Skeletal muscle cell (primary cell): ENCODE data around the gene ATP9A.
"Not testable (repeated sequence)": the region's sequence is repeated elsewhere in the genome, so short reads cannot be mapped to it uniquely, and the experiment has no call there.

ENCODE experiments used
- DNase-seq: peaks from one replicate; pipeline ENCODE4 v3.0.0-alpha.2; 2010; ENCODE audit warnings: low read depth
- H3K4me3 ChIP-seq: 2 replicates; pipeline ENCODE4 v1.5.1; 2011; ENCODE audit warnings: low read depth, mild to moderate bottlenecking, control low read depth, low read length, moderate library complexity

Gene ATP9A

DNA sequence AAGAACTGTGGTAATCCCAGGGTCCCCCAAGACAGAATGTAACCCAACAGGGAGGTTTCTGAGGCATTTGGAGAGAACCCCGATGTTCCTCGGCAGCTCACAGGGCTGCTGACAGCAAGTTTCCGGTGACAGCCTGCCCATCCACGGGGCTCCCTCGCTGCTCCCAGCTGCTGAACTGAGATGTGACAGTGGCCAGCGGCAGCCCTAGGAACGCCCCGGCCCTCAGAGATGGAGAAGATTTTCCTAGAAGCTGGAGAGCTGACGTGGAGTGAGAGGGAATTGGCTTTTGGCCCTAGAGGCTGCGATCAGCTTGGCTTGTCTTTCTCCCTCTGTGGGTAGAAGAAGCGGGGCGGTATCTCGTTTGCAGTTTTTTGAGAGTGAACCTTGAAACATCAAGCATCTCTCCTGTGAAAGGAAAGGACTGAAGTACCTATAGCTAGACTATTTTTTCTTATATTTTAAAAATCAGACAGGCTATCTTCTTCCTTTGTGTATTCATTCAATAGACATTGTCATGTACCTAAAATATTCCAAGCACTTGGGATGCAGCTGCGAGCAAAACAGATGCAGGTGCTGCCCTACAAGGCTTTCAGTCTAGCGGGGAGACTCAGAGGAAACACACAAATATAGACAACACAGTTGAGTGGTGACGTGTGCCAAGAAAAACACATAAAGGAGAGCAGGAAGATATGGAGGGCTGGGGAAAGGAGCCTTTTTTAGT, 197.3 kb downstream of the ATP9A start:
- no peak for DNase-seq
- no peak overlapping the region for H3K4me3 ChIP-seq

DNA sequence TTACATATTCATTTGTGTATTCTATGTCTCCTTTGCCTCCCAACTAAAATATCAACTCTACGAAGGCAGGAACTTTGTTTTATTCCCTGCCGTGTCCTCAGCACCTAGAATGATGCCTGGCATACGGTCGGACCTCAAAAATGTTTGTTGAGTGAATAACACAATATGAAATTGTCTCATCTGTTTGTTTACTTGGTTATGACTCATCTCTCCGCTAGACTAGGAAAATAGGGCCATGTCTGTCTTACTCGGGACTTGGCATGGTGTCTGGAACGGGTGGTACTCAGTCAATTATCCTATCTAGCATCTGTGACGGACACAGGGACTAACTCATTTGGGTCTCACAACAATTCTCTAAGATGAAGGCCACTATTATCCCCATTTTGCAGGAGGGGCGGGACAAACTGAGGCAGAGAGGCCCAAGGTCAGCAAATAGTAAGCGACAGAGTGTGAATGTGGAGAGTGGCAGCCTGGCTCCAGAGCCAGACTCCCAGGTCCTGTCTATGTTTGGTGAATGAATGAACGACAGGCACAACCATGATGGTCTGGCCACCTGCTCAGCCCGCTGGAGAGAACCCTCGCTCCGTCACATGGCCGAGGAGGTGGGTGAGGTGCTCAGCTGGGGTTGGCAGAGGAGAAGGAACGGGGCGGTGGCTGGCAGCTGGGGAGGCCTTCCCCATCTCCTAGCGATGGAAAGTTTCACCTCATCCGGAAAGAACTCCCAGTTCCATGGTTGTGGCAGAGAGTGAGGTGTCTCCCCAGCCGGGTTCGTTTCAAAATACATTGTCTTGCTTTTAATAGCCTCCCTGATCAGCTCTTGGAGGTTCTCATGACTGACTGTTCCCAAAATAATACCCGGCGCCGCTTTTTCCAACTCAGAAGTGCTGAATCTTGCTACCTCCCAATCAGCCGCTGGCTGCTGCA, 198.1 kb downstream of the ATP9A start:
- H3K4me3 ChIP-seq: no peak overlapping the region
- DNase-seq: no peak

DNA sequence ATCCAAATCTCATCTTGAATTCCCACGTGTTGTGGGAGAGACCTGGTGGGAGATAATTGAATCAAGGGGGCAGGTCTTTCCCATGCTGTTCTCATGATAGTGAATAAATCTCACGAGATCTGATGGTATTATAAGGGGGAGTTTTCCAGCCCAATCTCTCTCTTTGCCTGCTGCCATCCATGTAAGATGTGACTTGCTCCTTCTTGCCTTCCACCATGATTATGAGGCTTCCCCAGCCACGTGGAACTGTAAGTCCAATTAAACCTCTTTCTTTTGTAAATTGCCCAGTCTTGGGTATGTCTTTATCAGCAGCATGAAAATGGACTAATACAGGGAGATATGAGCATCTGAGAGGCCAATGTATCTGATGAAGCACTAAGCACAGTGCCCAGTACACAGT, 199.7 kb downstream of the ATP9A start:
- not testable (repeated sequence) for DNase-seq, H3K4me3 ChIP-seq

DNA sequence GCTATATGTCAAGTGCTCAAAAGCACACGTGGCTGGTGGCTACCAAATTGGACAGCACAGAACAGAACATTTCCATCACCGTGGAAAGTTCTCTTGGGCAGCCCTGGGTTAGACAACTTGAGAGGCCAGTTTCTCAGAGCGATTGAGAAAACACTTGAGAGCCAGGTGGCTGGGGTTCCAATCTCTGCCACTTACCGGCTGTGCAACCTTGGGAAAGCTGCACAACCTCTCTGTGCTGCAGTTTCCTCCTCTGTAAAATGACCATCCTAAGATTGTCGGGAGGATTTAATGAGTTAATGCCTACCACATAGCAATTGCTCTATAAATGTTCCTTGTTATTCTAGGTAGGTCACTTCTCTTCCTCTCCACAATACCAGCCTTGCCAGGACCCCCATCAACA, 200.6 kb downstream of the ATP9A start:
- DNase-seq: no peak
- no peak overlapping the region for H3K4me3 ChIP-seq

DNA sequence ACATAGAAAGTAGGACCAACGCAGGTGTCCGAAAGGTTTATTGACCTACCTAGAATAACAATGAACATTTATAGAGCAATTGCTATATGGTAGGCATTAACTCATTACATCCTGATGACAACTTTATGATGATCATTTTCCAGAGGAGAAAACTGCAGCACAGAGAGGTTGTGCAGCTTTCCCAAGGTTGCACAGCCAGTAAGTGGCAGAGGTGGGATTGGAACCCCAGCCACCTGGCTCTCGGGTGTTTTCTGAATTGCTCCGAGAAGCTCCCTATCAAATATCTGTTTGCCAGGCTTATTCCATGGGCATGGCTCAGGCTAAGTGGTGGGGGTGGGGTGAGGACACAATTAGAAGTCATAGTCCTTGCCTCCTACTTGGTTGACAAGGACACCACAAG, 201.6 kb downstream of the ATP9A start:
- no peak overlapping the region for H3K4me3 ChIP-seq
- DNase-seq: no peak

DNA sequence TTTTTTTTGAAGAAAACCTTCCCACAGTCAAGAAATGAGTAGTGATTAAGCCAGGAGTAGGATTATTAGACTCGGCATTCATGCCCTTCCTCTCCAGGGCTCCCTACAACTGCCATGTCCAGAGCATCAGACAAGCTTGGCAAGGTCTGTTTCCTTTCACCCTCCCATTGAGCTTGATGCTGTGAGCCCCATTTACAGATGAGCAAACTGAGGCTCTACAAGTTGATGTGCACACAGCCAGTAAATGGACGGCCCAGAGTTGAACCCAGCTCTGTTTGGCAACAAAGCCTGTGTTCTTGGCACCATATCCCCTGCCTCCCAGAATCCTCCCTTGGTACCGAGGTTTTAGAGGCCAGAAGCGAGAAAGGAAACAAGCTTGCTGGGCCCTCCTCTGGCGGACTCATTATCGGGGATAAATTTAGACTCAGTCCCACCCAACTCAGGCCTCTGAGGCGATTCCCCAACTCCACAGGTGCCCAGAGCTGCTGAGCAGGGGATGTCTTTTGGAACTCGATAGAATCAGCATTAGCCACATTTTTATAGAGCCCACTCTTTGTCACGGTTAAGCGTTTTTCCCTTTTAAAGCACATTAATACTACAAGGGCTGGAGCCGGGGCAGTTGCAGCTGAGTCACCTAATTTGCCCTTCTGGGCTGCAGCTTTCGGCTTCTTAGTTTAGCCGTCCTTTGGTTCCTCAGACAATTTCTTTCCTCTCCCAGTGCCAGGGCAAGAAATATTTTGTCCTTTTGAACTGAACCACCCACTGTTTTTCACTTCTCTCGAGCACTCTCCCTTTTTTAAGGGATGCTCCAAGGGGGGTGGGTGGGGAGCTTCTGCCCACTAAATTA, 202.7 kb downstream of the ATP9A start:
- DNase-seq: no peak
- H3K4me3 ChIP-seq: peak overlapping the region; percentile 9

DNA sequence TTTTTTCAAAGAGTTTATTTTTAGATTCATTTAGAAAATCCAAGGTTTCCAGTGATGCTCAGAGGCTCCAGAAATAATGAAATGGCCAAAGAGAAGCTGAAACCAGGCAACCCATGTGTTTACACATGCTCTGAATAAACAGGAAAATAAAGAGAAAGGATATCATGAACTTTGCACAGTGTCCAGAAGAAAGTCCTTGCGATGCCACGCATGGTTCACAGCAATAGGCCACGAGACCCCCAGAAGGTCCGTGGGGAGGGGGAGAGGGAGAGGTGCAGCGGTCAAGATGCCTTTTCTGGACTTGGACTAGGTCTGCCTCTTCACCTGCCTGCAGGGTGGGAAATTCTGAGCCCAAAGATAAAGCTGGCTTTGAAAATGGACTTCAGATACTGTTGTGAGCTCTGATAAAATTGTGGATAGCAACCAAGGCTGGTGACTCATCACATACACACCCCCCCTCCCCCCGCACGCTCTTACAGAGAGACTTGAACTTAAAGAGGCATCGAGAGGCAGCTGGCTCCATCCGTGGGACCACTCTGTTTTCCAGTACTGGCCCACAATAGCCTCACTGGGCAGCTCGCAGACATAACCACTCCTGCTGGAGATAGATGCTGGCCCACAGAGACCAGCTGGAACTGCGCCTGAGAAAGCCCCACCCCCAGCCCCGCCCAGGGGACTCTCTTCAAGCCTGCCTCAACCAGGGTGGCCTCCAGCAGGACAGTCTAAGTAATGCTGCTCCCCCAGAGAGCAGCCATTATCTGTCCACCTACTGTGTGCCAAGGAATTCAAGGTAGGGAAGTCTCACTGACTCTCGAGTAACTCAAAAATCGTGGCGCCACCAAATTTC, 204.5 kb downstream of the ATP9A start:
- peak overlapping the region; percentile 58 for H3K4me3 ChIP-seq
- DNase-seq: peak; percentile 57

DNA sequence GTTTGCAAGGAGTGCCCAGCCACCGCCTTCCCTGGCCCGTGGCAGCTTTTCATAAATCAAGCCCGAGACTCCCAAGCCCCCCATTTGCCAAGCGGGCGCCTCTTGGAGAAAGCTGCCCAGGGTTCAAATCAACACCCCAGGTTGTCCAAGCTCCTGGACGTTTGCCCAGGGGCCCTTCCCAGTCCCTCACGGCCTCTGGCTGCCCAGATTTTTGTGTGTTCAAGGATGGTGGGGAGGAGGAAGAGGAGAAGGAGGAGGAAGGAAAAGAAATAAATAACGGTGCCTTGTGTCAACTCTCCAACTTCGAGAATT, 205.1 kb downstream of the ATP9A start:
- H3K4me3 ChIP-seq: peak overlapping the region; percentile 58
- DNase-seq: no peak

DNA sequence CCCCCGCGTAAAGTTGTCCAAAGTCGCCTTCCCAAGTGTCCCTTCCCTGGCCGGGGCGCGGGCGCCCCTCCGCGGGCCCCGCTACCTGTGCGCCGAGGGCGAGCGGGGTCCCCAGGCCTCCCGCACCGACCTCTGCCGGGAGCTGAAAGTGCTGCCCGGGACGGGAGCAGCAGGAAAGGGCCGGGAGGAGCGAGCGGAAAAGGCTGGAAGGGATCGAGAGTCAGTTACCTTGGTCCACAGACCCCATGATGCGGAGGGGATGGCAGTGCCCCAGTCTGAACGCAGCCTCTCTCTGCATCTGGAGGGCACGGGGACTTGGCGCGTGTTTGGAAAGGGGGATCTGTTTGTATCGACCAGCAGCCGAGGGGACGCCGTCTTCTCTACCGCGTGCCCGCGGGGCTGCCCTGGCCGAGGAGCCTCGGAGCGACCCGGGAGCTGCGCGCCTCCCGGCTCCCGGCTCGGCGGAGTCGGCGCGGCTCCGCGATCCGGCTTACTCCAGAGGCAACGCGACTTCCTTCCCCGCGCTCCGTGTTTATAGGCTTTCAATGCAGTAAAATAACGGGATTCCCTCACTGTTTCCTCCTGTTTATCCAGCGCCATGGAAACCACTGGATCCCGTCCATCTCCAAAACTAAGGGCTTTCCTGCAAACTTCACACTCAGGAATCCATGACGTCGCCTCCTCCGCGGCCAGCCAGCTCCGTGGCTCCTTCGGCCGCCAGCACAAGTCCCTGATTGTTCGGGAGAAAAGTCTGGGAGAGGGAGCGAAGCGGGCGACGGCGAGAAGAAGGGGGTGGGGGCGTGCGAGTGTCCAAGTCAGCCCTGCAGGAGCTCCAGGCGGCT, 205.6 kb downstream of the ATP9A start:
- H3K4me3 ChIP-seq: peak overlapping the region; percentile 58
- DNase-seq: peak; percentile 73

DNA sequence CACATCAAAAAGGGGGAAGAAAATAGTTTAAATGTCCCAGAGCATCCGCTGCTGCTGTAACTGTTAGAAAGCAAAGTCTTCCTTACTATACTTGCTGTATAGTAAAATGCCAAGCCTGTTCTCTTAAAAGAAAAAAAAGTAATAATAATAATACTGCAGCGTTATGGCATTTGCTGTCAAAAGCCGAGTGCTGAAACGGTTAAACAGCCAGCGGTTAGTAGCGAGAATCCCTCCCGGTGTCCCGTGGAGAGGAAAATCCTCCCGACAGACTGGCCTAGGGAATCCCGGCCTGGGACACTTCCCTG, 206.2 kb downstream of the ATP9A start:
- H3K4me3 ChIP-seq: peak overlapping the region; percentile 58
- no peak for DNase-seq

DNA sequence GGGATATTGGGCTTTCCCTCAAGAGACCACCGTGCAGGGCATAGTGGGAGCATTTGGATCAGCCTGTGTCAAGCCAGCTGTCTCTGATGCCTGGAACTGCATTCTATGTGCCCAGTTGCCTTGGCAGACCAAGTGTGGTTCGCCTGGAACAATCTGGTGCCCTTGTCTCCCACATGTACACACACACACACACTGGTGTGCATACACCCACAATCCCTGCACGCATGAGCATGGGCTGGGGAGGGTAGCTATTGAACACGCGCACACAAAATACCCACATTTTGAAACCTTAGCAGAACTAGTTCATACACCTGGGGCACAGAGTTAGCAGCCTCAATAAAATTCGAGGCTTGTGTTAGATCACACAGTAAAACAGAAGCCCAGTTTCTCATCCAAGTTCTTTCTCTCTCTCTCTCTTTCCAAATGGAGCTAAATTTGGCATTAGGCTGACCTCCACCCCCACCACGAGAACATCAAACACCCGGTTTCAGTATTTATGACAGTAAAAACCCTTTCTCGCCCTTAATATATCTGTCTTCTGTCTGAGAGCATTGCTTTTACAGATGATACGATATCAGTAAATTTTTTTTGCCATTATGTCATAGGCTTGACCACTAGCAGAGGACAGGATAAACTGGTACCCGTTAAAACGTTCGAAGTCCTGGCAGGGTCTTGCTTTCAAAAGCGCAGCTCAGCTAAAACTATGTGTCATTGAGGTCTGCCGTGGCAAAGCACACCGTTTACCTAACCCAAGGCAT, 207.5 kb downstream of the ATP9A start:
- DNase-seq: no peak

DNA sequence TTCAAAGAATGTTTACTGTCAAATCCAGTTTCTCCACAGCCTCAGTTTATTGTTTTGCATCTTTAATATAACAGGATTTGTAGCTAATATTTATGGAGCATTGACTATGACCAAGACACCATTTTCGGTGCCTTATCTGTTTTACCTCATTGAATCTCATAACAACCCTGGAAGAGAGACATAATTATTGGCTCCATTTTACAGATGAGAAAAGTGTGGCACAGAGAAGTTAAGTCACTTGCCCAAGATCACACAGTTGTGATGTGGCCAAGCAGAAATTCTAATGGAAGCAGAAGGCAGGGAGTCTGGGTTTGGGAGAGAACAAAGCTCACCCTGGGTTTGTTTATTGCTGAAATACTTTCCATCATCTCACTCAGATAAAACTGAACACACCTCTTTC, 208.1 kb downstream of the ATP9A start:
- H3K4me3 ChIP-seq: no peak overlapping the region
- DNase-seq: no peak

More for the DNA sequence above, 207.5 kb downstream of the ATP9A start:
- H3K4me3 ChIP-seq: peak overlapping the region; percentile 58

DNA sequence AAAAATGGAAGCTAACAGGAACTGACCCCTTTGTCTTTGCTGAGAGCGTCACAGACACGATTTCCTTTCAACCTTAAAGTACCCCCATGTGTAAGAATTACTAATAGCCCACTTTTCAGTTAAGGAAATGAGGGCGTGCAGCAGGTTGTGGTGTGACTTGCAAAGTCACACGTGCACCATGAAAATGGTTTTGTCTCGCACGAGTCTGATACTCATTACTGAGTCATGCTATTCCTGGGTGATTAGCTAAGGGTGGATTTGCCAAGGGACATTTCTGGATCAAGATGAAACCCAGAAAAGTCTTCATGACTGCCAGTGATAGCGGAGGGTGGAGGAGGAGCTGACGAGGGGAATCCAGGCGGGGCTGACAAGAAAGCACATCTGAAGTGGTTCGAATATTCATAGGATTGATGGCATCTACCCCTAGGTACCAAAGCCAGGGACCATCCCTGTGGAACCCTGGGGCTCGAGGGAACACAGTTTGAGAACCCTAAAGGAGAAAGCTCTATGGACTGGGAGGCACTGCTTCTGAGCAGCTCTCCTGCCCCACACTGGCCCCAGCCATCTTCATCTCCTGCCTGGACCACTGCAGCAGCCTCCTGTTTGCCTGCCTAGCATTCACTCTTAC, 213.5 kb downstream of the ATP9A start:
- no peak for DNase-seq
- H3K4me3 ChIP-seq: no peak overlapping the region

DNA sequence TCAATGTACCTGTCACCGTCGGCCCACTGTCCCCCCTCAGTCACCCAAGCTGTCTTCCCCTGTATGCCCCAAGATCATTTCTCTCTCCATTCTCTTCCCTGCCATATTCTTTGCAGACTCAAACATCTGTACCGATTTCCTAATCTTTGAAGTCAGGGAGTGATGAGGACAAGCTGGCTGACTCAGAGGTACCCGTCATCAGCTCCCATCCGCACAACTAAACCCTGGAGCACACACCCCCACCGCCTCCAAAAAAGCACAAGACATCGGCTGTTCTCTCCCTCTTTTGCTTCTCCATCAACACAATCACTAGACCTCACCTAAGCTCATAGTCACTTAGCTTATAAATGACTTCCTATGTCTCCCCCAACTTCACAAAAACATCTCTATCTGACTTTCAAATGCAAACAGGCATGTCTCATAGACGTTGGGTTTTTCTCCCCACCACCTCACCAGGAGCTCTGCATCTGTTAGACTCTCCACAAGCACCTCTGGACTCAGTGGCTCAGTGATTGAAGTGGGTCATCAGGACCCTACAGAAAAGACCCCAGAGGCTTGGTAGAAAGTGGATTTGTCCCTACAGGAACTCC, 214.2 kb downstream of the ATP9A start:
- DNase-seq: no peak
- H3K4me3 ChIP-seq: no peak overlapping the region

DNA sequence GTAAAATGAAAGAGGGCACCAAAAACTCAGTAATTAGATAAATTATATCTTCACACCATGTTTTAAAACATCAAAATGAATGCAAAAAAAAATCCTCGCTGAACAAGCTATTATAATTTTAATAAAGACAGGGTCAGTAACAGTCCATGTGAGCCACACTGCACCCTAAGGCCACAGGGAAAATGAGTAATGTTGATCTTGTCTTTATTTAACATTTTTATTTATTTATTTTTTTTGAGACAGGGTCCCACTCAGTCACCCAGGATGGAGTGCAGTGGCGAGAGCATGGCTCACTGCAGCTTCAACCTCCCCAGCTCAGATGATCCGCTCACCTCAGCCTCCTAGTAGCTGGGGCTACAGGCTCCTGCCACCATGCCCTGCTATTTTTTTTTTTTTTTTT, 217.0 kb downstream of the ATP9A start:
- no peak overlapping the region for H3K4me3 ChIP-seq
- DNase-seq: no peak

DNA sequence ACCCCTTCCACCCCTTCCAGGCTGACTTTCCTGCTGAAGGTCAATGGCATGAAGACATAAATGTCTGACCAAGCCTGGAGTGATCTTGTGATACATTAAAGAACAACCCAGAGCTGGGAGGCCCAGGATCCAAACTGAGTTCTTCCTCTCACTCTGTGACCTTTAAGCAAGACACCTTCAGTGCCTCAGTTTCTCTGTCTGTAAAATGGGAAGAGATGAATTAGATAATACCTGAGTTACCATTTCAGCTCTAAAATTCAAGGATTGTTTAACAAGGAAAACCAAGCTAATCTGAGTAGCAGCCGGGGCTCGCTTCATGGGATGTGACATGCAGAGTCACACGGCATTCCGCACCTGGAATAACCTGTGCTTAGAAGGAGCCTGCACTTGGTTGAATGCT, 218.7 kb downstream of the ATP9A start:
- no peak overlapping the region for H3K4me3 ChIP-seq
- no peak for DNase-seq

DNA sequence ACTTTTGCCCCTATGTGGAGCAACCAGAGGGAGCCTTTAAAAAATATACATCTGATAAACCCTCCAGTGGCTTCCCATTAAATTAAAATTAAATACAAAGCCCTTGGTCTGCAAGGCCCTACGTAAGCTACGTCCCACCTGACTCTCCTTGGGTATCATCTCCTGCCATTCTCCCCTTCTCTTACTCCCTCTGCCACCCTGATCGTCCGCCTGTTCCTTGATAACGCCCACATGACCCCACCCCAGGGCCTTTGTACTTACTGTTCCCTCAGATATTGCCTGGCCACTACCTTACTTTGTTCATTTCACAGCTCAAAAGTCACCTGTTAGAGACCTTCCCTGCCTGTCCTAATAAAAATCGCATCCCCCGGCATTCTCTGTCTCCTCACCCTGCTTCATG, 220.2 kb downstream of the ATP9A start:
- no peak overlapping the region for H3K4me3 ChIP-seq
- no peak for DNase-seq
